Stomach (tissue), 9 donors: ENCODE measurements around the gene C1orf198. TPM values are rescaled to one million over a fixed set of nuclear protein-coding genes. Genes with fewer than 3 reads are reported as not detected.
A peak's percentile ranks its signal among the peaks of the same experiment; 100 is the strongest.

Experiments used
- DNase-seq, 2 donors: peaks; one replicate each; pipeline versions ENCODE4 v3.0.0 to v3.0.0-alpha.2; 2013 to 2019
- H3K27ac ChIP-seq, 5 donors: fragments of 200-600 bp in 4 of 5; sonication (generic) in 4 of 5; one replicate each; pipeline ENCODE4 v1.5.1; 2013 to 2019; ENCODE audit warnings: mild to moderate bottlenecking in 1 of 5, moderate library complexity in 1 of 5
- H3K27me3 ChIP-seq, 3 donors: fragments of 200-600 bp; sonication (generic); one replicate each; pipeline ENCODE4 v1.5.1; 2017 to 2019; ENCODE audit warnings: mixed run types in 1 of 3
- H3K36me3 ChIP-seq, 4 donors: fragments of 200-600 bp; sonication (generic); 1 replicate in 3 of 4; 2 replicates in 1 of 4; pipeline ENCODE4 v1.5.1; 2016 to 2019
- H3K4me1 ChIP-seq, 4 donors: fragments of 200-600 bp; sonication (generic); one replicate each; pipeline ENCODE4 v1.5.1; 2016 to 2019
- H3K4me3 ChIP-seq, 4 donors: fragments of 200-600 bp; sonication (generic) in 3 of 4; one replicate each; pipeline ENCODE4 v1.5.1; 2016 to 2019; ENCODE audit warnings: mild to moderate bottlenecking in 1 of 4
- H3K9me3 ChIP-seq, 4 donors: fragments of 200-600 bp; sonication (generic); one replicate each; pipeline ENCODE4 v1.5.1; 2016 to 2019
- EP300 ChIP-seq: sonication (generic); formaldehyde crosslinking; IDR thresholded peaks from one replicate; pipeline ENCODE4 v1.6.1; 2017; ENCODE audit warnings: antibody characterized with exemption
- POLR2A ChIP-seq, 4 donors: fragments of 450-650 bp; IDR thresholded peaks; one replicate each; pipeline ENCODE4 v1.6.1; 2016; ENCODE audit warnings: antibody characterized with exemption in 4 of 4, control low read depth in 2 of 4, mild to moderate bottlenecking in 1 of 4, moderate library complexity in 1 of 4
- POLR2AphosphoS5 ChIP-seq, 3 donors: sonication (generic); formaldehyde crosslinking; IDR thresholded peaks; one replicate each; pipeline ENCODE4 v1.6.1; 2016; ENCODE audit warnings: antibody characterized with exemption in 3 of 3
- WGBS, 5 donors: extraction: QIAGEN DNeasy Blood & Tissue Kit in 3 of 5; methylation state at CpG; one replicate each; pipeline versions ENCODE4 v1.1.5 to v1.1.7; 2013 to 2018; 5-methylcytosine and 5-hydroxymethylcytosine counted together
- intact Hi-C: fragments of 100-400 bp; cut with DNase I; formaldehyde crosslinking; loops from one replicate; pipeline ENCODE4 v1.15.1; 2023; ENCODE audit warnings: low total_unique reads
- polyA plus RNA-seq, 3 donors: library from polyadenylated mRNA; stranded (reverse); fragments of 200-250 nt; gene quantifications; one replicate each; pipeline ENCODE4 v1.2.3, GENCODE V29; 2013
- total RNA-seq, 5 donors: library from RNA; depleted of rRNA; stranded (reverse); fragments of >200 nt; gene quantifications; one replicate each; pipeline versions ENCODE4 v1.1.0 to v1.2.3, GENCODE V29; 2014 to 2016
- TF ChIP-seq, protein P1 (sequence below), 7 experiments: fragments of 450-650 bp in 4 of 7; fragments of 200-600 bp in 3 of 7; sonication (generic) in 3 of 7; IDR thresholded peaks; one replicate each; pipeline ENCODE4 v1.5.1; 2016 to 2019; ENCODE audit warnings: antibody characterized with exemption in 7 of 7, control low read depth in 2 of 7, mild to moderate bottlenecking in 1 of 7
- donor health status: healthy with polysubstance abuse.
- donor health status: Bipolar disorder and iron deficiency.
- donor health status: healthy.

C1orf198 gene
- total and polyA plus RNA-seq, 8 donors = 11.3 to 69.3 (median 32.4) TPM

DNA sequence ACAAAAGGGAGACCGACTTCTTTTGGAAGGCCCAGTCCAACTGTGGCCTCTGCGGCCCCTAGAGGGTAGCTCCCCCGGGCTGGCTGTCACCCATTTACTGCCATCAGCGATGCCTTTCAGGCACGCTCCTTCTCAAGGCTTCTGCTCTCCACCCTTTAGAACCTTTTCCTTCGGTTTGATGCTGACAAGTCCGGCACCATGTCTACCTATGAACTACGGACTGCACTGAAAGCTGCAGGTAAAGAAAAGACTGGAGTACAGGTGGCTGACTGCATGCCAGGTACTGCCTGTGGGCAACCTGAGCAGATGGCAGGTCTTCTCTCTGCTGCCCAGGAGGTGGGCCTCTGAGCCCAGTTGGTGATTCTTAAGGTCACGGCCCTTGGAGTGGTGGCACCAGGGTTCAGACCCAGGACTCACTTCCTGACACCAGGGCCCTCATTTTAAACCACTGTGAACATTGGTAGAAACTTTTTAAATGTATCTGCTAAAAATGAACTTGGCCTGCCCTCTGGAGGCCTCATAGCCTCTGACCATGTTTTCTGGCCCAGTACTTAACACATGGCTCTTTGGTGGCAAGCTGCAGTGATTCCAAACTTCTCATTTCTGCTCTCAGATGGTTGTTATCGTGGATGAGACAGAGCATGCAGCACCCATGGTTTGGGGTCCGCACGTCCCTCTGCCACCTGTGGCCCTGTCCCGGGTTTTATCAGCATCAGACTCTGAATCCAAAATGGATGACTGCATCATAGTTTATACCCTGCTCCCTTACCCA is 75.4 kb downstream of the C1orf198 start:
- Histone ChIP-seq H3K4me1 (no peaks in the 10 kb centered on the region), H3K9me3 (no peaks in the 10 kb centered on the region), H3K27ac (no peak overlapping the region), H3K27me3 (peaks cover 0 to 3% (median 0%) of the 10 kb centered on the region in 3 donors), H3K4me3 (no peak overlapping the region), H3K36me3 (peaks cover 0 to 24% (median 0%) of the 10 kb centered on the region in 4 donors)
- TF ChIP-seq POLR2A (IDR thresholded peaks at IDR 0.05) (no peak), POLR2AphosphoS5 (IDR thresholded peaks at IDR 0.05) (no peak), EP300 (no peak)
- TF ChIP-seq, protein P1, sequence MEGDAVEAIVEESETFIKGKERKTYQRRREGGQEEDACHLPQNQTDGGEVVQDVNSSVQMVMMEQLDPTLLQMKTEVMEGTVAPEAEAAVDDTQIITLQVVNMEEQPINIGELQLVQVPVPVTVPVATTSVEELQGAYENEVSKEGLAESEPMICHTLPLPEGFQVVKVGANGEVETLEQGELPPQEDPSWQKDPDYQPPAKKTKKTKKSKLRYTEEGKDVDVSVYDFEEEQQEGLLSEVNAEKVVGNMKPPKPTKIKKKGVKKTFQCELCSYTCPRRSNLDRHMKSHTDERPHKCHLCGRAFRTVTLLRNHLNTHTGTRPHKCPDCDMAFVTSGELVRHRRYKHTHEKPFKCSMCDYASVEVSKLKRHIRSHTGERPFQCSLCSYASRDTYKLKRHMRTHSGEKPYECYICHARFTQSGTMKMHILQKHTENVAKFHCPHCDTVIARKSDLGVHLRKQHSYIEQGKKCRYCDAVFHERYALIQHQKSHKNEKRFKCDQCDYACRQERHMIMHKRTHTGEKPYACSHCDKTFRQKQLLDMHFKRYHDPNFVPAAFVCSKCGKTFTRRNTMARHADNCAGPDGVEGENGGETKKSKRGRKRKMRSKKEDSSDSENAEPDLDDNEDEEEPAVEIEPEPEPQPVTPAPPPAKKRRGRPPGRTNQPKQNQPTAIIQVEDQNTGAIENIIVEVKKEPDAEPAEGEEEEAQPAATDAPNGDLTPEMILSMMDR (IDR thresholded peaks at IDR 0.05) = no peak
- intact Hi-C loops = loop anchor here (10.0 kb wide), 1 partner anchor 122 kb away; no protein-coding TSS in a partner anchor
- WGBS, 5 donors = 89 to 96% (median 92%) methylated on average over 12 to 13 of the region's 13 CpGs
- peak in 1 of 2 donors; percentile 28 for DNase-seq

GRCh38 chr1:230791986-230792564 is 76.2 kb downstream of the C1orf198 start:
- intact Hi-C loops = loop anchor here (10.0 kb wide), 1 partner anchor 123 kb away; no protein-coding TSS in a partner anchor
- WGBS, 5 donors = 63 to 74% (median 67%) methylated on average over 5 of the region's 5 CpGs

GRCh38 chr1:230790026-230790425 is 78.3 kb downstream of the C1orf198 start:
- DNase-seq = no peak
- TF ChIP-seq POLR2A (IDR thresholded peaks at IDR 0.05) (no peak), EP300 (no peak), POLR2AphosphoS5 (IDR thresholded peaks at IDR 0.05) (no peak)
- TF ChIP-seq, protein P1 (IDR thresholded peaks at IDR 0.05) = no peak
- intact Hi-C loops = loop anchor here (10.0 kb wide), 1 partner anchor 125 kb away; no protein-coding TSS in a partner anchor
- Histone ChIP-seq H3K9me3 (no peaks in the 10 kb centered on the region), H3K27me3 (peaks cover 0 to 3% (median 0%) of the 10 kb centered on the region in 3 donors), H3K4me1 (no peaks in the 10 kb centered on the region), H3K36me3 (peaks cover 0 to 43% (median 3%) of the 10 kb centered on the region in 4 donors), H3K27ac (no peak overlapping the region), H3K4me3 (no peak overlapping the region)
- WGBS, 5 donors = 67 to 82% (median 78%) methylated on average over 5 of the region's 5 CpGs

More at GRCh38 chr1:230791986-230792564, 76.2 kb downstream of the C1orf198 start:
- Histone ChIP-seq H3K4me1 (no peaks in the 10 kb centered on the region), H3K27me3 (peaks cover 0 to 3% (median 0%) of the 10 kb centered on the region in 3 donors), H3K9me3 (no peaks in the 10 kb centered on the region), H3K36me3 (peaks cover 0 to 32% (median 3%) of the 10 kb centered on the region in 4 donors), H3K4me3 (no peak overlapping the region), H3K27ac (no peak overlapping the region)
- TF ChIP-seq EP300 = no peak
- TF ChIP-seq, protein P1 (IDR thresholded peaks at IDR 0.05) = no peak
- no peak for TF ChIP-seq POLR2A (IDR thresholded peaks at IDR 0.05)
- no peak for DNase-seq

- DNase-seq = no peak
- Histone ChIP-seq H3K27ac (no peak overlapping the region), H3K36me3 (peaks cover 0 to 43% (median 3%) of the 10 kb centered on the region in 4 donors), H3K27me3 (peaks cover 0 to 3% (median 0%) of the 10 kb centered on the region in 3 donors), H3K4me1 (no peaks in the 10 kb centered on the region), H3K4me3 (no peak overlapping the region), H3K9me3 (no peaks in the 10 kb centered on the region)
- WGBS, 5 donors = 90 to 96% (median 93%) methylated on average over 10 of the region's 10 CpGs
- TF ChIP-seq EP300 (no peak), POLR2AphosphoS5 (IDR thresholded peaks at IDR 0.05) (no peak), POLR2A (IDR thresholded peaks at IDR 0.05) (no peak)
- TF ChIP-seq, protein P1 (IDR thresholded peaks at IDR 0.05) = no peak
- intact Hi-C loops = no loop called here
Measured at GRCh38 chr1:230788561-230789275, 79.6 kb downstream of the C1orf198 start.
